ENCODE results near the gene OGFOD2. TPM values are rescaled to one million over a fixed set of nuclear protein-coding genes. Genes with fewer than 3 reads are reported as not detected.
A peak's percentile ranks its signal among the peaks of the same experiment; 100 is the strongest.

The OGFOD2 gene
- total RNA-seq, 4 donors from 2014 or later, result 13.3 to 133 (median 16.8) TPM

GRCh38 chr12:122980183-122981035 lies 5.4 kb downstream of the OGFOD2 start, which contains the start of gene ARL6IP4:
Gene ARL6IP4, plus strand, starts transcription at chr12:122980681. Its CDS starts 459 bp downstream, at chr12:122981140.
- H3K36me3 ChIP-seq, result no peaks in the 10 kb centered on the region
- intact Hi-C loops (cut with DNase I; ENCODE audit: low total_unique reads), result no loop called here
- H3K4me3 ChIP-seq, result peak within 1 kb of the TSS; percentile 80 to 99
- no peaks in the 10 kb centered on the region for H3K9me3 ChIP-seq
- no peaks in the 10 kb centered on the region for H3K27me3 ChIP-seq
- TF ChIP-seq POLR2A (IDR thresholded peaks at IDR 0.05) (peak; percentile 82 to 84), CTCF (IDR thresholded peaks at IDR 0.05) (peak in 1 of 4 experiments; percentile 27)
- peak within 1 kb of the TSS; percentile 77 to 96 for H3K27ac ChIP-seq
- peaks cover 5 to 48% of the 10 kb centered on the region in 2 donors for H3K4me1 ChIP-seq
- DNase-seq, result peak in 1 of 2 donors; percentile 61

- no peaks in the 10 kb centered on the region for H3K9me3 ChIP-seq
- no peaks in the 10 kb centered on the region for H3K27me3 ChIP-seq
- H3K27ac ChIP-seq, result peak overlapping the region; percentile 77 to 96
- no peaks in the 10 kb centered on the region for H3K36me3 ChIP-seq
- intact Hi-C loops (cut with DNase I; ENCODE audit: low total_unique reads), result no loop called here
- H3K4me1 ChIP-seq, result peaks cover 5 to 43% of the 10 kb centered on the region in 2 donors
- DNase-seq, result no peak
- H3K4me3 ChIP-seq, result peak overlapping the region; percentile 80 to 99
- no peak for TF ChIP-seq POLR2A (IDR thresholded peaks at IDR 0.05)
Observed at GRCh38 chr12:122981036-122981471, 6.0 kb downstream of the OGFOD2 start.

- Histone ChIP-seq H3K9me3 (no peaks in the 10 kb centered on the region), H3K4me1 (peaks cover 5 to 37% of the 10 kb centered on the region in 2 donors), H3K4me3 (peak overlapping the region; percentile 80 to 99), H3K36me3 (no peaks in the 10 kb centered on the region), H3K27me3 (no peaks in the 10 kb centered on the region), H3K27ac (peak overlapping the region; percentile 22 to 77)
- TF ChIP-seq POLR2A (IDR thresholded peaks at IDR 0.05), result no peak
- no peak for TF ChIP-seq CTCF (IDR thresholded peaks at IDR 0.05)
- DNase-seq, result no peak
- intact Hi-C loops (cut with DNase I; ENCODE audit: low total_unique reads), result no loop called here
Observed at GRCh38 chr12:122981587-122982476, 6.8 kb downstream of the OGFOD2 start.

- intact Hi-C loops (cut with DNase I; ENCODE audit: low total_unique reads), result no loop called here
- no peak for TF ChIP-seq POLR2A (IDR thresholded peaks at IDR 0.05)
- no peak for TF ChIP-seq CTCF (IDR thresholded peaks at IDR 0.05)
- H3K4me1 ChIP-seq, result peaks cover 5 to 37% of the 10 kb centered on the region in 2 donors
- no peaks in the 10 kb centered on the region for H3K9me3 ChIP-seq
- no peak for DNase-seq
- H3K27ac ChIP-seq, result peak overlapping the region in 1 of 2 donors; percentile 22
- H3K27me3 ChIP-seq, result no peaks in the 10 kb centered on the region
- H3K4me3 ChIP-seq, result no peak overlapping the region
- no peaks in the 10 kb centered on the region for H3K36me3 ChIP-seq
Observed at GRCh38 chr12:122982477-122982815, 7.4 kb downstream of the OGFOD2 start.

GRCh38 chr12:122982963-122983788 lies 8.1 kb downstream of the OGFOD2 start:
- DNase-seq, result no peak
- peaks cover 5 to 37% of the 10 kb centered on the region in 2 donors for H3K4me1 ChIP-seq
- no peak overlapping the region for H3K4me3 ChIP-seq
- TF ChIP-seq CTCF (IDR thresholded peaks at IDR 0.05), result no peak
- no peak for TF ChIP-seq POLR2A (IDR thresholded peaks at IDR 0.05)
- H3K27ac ChIP-seq, result peak overlapping the region; percentile 62 to 73
- H3K9me3 ChIP-seq, result no peaks in the 10 kb centered on the region
- intact Hi-C loops (cut with DNase I; ENCODE audit: low total_unique reads), result no loop called here
- H3K36me3 ChIP-seq, result no peaks in the 10 kb centered on the region
- no peaks in the 10 kb centered on the region for H3K27me3 ChIP-seq
